Neural cell (in vitro differentiated cells): ENCODE results near the gene UBR2. TPM values are rescaled to one million over a fixed set of nuclear protein-coding genes. Genes with fewer than 3 reads are reported as not detected.

Experiments
- H2AFZ ChIP-seq: fragments of 200-600, 300-800 bp; sonication (generic), shearing (Covaris generic); 2 replicates; pipeline ENCODE4 v1.6.0; 2014; ENCODE audit warnings: low read depth, mild to moderate bottlenecking, antibody characterized with exemption, low read length, moderate library complexity
- H3F3A ChIP-seq: fragments of 200-600 bp; shearing (Covaris generic); 2 replicates; pipeline ENCODE4 v1.6.1; 2016; ENCODE audit warnings: mild to moderate bottlenecking, moderate library complexity, mixed read lengths, antibody characterized with exemption, low read length; ENCODE audit not compliant: insufficient read depth, poor library complexity, severe bottlenecking
- H3K27ac ChIP-seq: fragments of 200-600, 300-800 bp; sonication (generic), shearing (Covaris generic); 2 replicates; pipeline ENCODE4 v1.5.1; 2014; ENCODE audit warnings: mild to moderate bottlenecking, low read length, moderate library complexity
- H3K27me3 ChIP-seq: fragments of 300-800, 200-600 bp; sonication (generic), shearing (Covaris generic); 2 replicates; pipeline ENCODE4 v1.6.0; 2014; ENCODE audit warnings: mild to moderate bottlenecking, low read depth, low read length, moderate library complexity; ENCODE audit not compliant: insufficient read depth
- H3K36me3 ChIP-seq: fragments of 300-800, 200-600 bp; sonication (generic), shearing (Covaris generic); 2 replicates; pipeline ENCODE4 v1.5.1; 2014; ENCODE audit warnings: mild to moderate bottlenecking, antibody characterized with exemption, low read length, moderate library complexity; ENCODE audit not compliant: insufficient read depth
- H3K4me2 ChIP-seq: fragments of 300-800, 200-600 bp; sonication (generic), shearing (Covaris generic); 2 replicates; pipeline ENCODE4 v1.6.0; 2014; ENCODE audit warnings: mild to moderate bottlenecking, low read length
- H3K4me3 ChIP-seq: fragments of 300-800, 200-600 bp; sonication (generic), shearing (Covaris generic); 2 replicates; pipeline ENCODE4 v1.5.1; 2014; ENCODE audit warnings: mild to moderate bottlenecking, low read length, moderate library complexity
- H3K79me2 ChIP-seq: fragments of 200-600 bp; shearing (Covaris generic); replicated peaks from 2 replicates; pipeline ENCODE4 v1.6.0; 2014; ENCODE audit warnings: mild to moderate bottlenecking, low read length, moderate library complexity; ENCODE audit not compliant: insufficient read depth
- H3K9ac ChIP-seq: fragments of 300-800, 200-600 bp; sonication (generic), shearing (Covaris generic); 2 replicates; pipeline ENCODE4 v1.6.1; 2016; ENCODE audit warnings: mild to moderate bottlenecking, low read length, mixed read lengths
- H3K9me2 ChIP-seq: fragments of 200-600 bp; shearing (Covaris generic); 2 replicates; pipeline ENCODE4 v1.6.1; 2016; ENCODE audit warnings: mild to moderate bottlenecking, low read length, mixed read lengths; ENCODE audit not compliant: insufficient read depth
- H3K9me3 ChIP-seq: fragments of 200-600, 300-800 bp; sonication (generic), shearing (Covaris generic); 2 replicates; pipeline ENCODE4 v1.6.1; 2016; ENCODE audit warnings: mild to moderate bottlenecking, mixed run types, low read length, moderate library complexity, mixed read lengths
- H4K20me1 ChIP-seq: fragments of 200-600 bp; shearing (Covaris generic); 2 replicates; pipeline ENCODE4 v1.6.1; 2016; ENCODE audit warnings: mild to moderate bottlenecking, mixed run types; ENCODE audit not compliant: insufficient read depth
- CTCF ChIP-seq: fragments of 450-650 bp; IDR thresholded peaks from 2 replicates; pipeline ENCODE4 v1.5.1; 2014; ENCODE audit warnings: antibody characterized with exemption, mild to moderate bottlenecking, moderate library complexity; ENCODE audit not compliant: poor library complexity, severe bottlenecking
- EP300 ChIP-seq: fragments of 450-650 bp; conservative IDR thresholded peaks from 2 replicates; pipeline ENCODE4 v1.6.1; 2014; ENCODE audit warnings: antibody characterized with exemption, mild to moderate bottlenecking, moderate library complexity; ENCODE audit not compliant: poor library complexity, severe bottlenecking
- EZH2 ChIP-seq: fragments of 200-600, 300-800 bp; shearing (Covaris generic), sonication (generic); IDR thresholded peaks from 2 replicates; pipeline ENCODE4 v1.6.1; 2014; ENCODE audit warnings: antibody characterized with exemption, low read length, borderline replicate concordance, mild to moderate bottlenecking; ENCODE audit not compliant: insufficient read depth, poor library complexity, severe bottlenecking
- MXI1 ChIP-seq: fragments of 450-650 bp; conservative IDR thresholded peaks from 2 replicates; pipeline ENCODE4 v1.6.1; 2014; ENCODE audit warnings: antibody characterized with exemption, mild to moderate bottlenecking; ENCODE audit not compliant: poor library complexity, severe bottlenecking
- POLR2AphosphoS5 ChIP-seq: IDR thresholded peaks from 2 replicates; pipeline ENCODE4 v1.6.1; 2012
- RAD21 ChIP-seq: fragments of 450-650 bp; conservative IDR thresholded peaks from 2 replicates; pipeline ENCODE4 v1.6.1; 2014; ENCODE audit warnings: antibody characterized with exemption, mild to moderate bottlenecking, moderate library complexity
- REST ChIP-seq: IDR thresholded peaks from 2 replicates; pipeline ENCODE4 v1.6.1; 2012; ENCODE audit warnings: borderline replicate concordance
- SMC3 ChIP-seq: fragments of 450-650 bp; conservative IDR thresholded peaks from 2 replicates; pipeline ENCODE4 v1.6.1; 2014; ENCODE audit warnings: antibody characterized with exemption, mild to moderate bottlenecking, moderate library complexity; ENCODE audit not compliant: poor library complexity
- TAF1 ChIP-seq: IDR thresholded peaks from 2 replicates; pipeline ENCODE4 v1.6.1; 2012; ENCODE audit warnings: low read depth
- polyA plus RNA-seq: library from polyadenylated mRNA; depleted of rRNA; stranded (reverse); fragments of >200 nt; gene quantifications from 2 replicates; pipeline ENCODE4 v1.2.3, GENCODE V29; 2014

UBR2 gene
- polyA plus RNA-seq, 1 donor from 2014 or later, result 24.4 TPM

- TF ChIP-seq CTCF, result no peak
These were observed 128.5 kb downstream of the UBR2 start (continued) for GRCh38 chr6:42692137-42692911.

- H3K27ac ChIP-seq, result no peak overlapping the region
- no peaks in the 10 kb centered on the region for H3K79me2 ChIP-seq
- no peak overlapping the region for H3K4me2 ChIP-seq
- H4K20me1 ChIP-seq, result no peaks in the 10 kb centered on the region
- H3K9me2 ChIP-seq, result no peaks in the 10 kb centered on the region
- no peaks in the 10 kb centered on the region for H3K27me3 ChIP-seq
- H3K9me3 ChIP-seq, result no peaks in the 10 kb centered on the region
- H2AFZ ChIP-seq, result no peak overlapping the region
- H3K36me3 ChIP-seq, result peaks cover 7% of the 10 kb centered on the region
- no peaks in the 10 kb centered on the region for H3F3A ChIP-seq
- no peak overlapping the region for H3K9ac ChIP-seq
- H3K4me3 ChIP-seq, result no peak overlapping the region
- TF ChIP-seq SMC3 (no peak), RAD21 (no peak), CTCF (no peak), EZH2 (no peak), EP300 (no peak), MXI1 (no peak), TAF1 (no peak), REST (no peak), POLR2AphosphoS5 (no peak)
These were observed 130.0 kb downstream of the UBR2 start for GRCh38 chr6:42693725-42694323.
